IMR-90 (cell line): Measurements from ENCODE around the gene GMNN. TPM values are rescaled to one million over a fixed set of nuclear protein-coding genes. Genes with fewer than 3 reads are reported as not detected.

ENCODE experiments used
- ATAC-seq: fragments of 200-7000 bp; cut with Tn5 transposase; 2 replicates; pipeline ENCODE4 v1.9.1; 2020; ENCODE audit warnings: low read depth, mild to moderate bottlenecking, moderate library complexity
- BruUV-seq: library from RNA; stranded (reverse); fragments of 400-500 nt; replicated peaks from 2 replicates; lab custom pipeline; 2021; lab: Mats Ljungman, UMichigan
- CTCF ChIA-PET: fragments of 300-600 bp; formaldehyde crosslinking; extraction: SDS; loops from one replicate; lab custom pipeline; 2021; ENCODE audit warnings: antibody characterized with exemption; lab: Yijun Ruan, JAX
- POLR2A ChIA-PET: fragments of 300-600 bp; sonication (Branson Sonifier 250); formaldehyde crosslinking; loops from one replicate; lab custom pipeline; 2022; ENCODE audit warnings: antibody characterized with exemption; ENCODE audit not compliant: unreplicated experiment; lab: Charles Lee
- DNase-seq: peaks from one replicate; pipeline ENCODE4 v3.0.0; 2013
- H2AFZ ChIP-seq: replicated peaks from 2 replicates; pipeline ENCODE3; 2013; ENCODE audit warnings: low read length, mild to moderate bottlenecking; ENCODE audit not compliant: poor library complexity
- H2AK5ac ChIP-seq: 2 replicates; pipeline ENCODE4 v1.6.1; 2013; ENCODE audit warnings: low read depth, low read length, inconsistent platforms
- H2AK9ac ChIP-seq: replicated peaks from 2 replicates; pipeline ENCODE3; 2013; ENCODE audit warnings: mild to moderate bottlenecking, low read depth, low read length, moderate library complexity; ENCODE audit not compliant: poor library complexity
- H2BK120ac ChIP-seq: 2 replicates; pipeline ENCODE4 v1.6.1; 2013; ENCODE audit warnings: low read depth, low read length, inconsistent platforms
- H2BK15ac ChIP-seq: 3 replicates; pipeline ENCODE4 v1.6.1; 2013; ENCODE audit warnings: low read depth, low read length, inconsistent platforms
- H2BK20ac ChIP-seq: 2 replicates; pipeline ENCODE4 v1.6.1; 2013; ENCODE audit warnings: low read depth, mild to moderate bottlenecking, inconsistent platforms, low read length, moderate library complexity
- H2BK5ac ChIP-seq: 2 replicates; pipeline ENCODE4 v1.6.1; 2013; ENCODE audit warnings: mild to moderate bottlenecking, low read depth, low read length, inconsistent platforms; ENCODE audit not compliant: poor library complexity, severe bottlenecking
- H3K14ac ChIP-seq: replicated peaks from 2 replicates; pipeline ENCODE4 v1.6.1; 2013; ENCODE audit warnings: low read depth, low read length, inconsistent platforms
- H3K18ac ChIP-seq: 2 replicates; pipeline ENCODE4 v1.6.1; 2013; ENCODE audit warnings: low read depth, low read length, control low read depth
- H3K23ac ChIP-seq: 2 replicates; pipeline ENCODE4 v1.6.1; 2013; ENCODE audit warnings: low read depth, low read length, inconsistent platforms
- H3K27ac ChIP-seq: 2 replicates; pipeline ENCODE4 v1.5.1; 2013; ENCODE audit warnings: mild to moderate bottlenecking, control low read depth, low read length; ENCODE audit not compliant: insufficient read depth
- H3K27me3 ChIP-seq: 2 replicates; pipeline ENCODE4 v1.6.1; 2013; ENCODE audit warnings: low read length; ENCODE audit not compliant: control insufficient read depth, insufficient read depth
- H3K36me3 ChIP-seq: 2 replicates; pipeline ENCODE4 v1.6.1; 2013; ENCODE audit warnings: low read length, mixed read lengths; ENCODE audit not compliant: control insufficient read depth, insufficient read depth
- H3K4ac ChIP-seq: 2 replicates; pipeline ENCODE4 v1.6.1; 2013; ENCODE audit warnings: low read depth, low read length, inconsistent platforms
- H3K4me1 ChIP-seq: 2 replicates; pipeline ENCODE4 v1.6.1; 2013; ENCODE audit warnings: low read length, mixed read lengths; ENCODE audit not compliant: control insufficient read depth, insufficient read depth
- H3K4me2 ChIP-seq: 2 replicates; pipeline ENCODE4 v1.6.1; 2013; ENCODE audit warnings: low read depth, mild to moderate bottlenecking, control low read depth, low read length, moderate library complexity
- H3K4me3 ChIP-seq: 2 replicates; pipeline ENCODE4 v1.5.1; 2013; ENCODE audit warnings: low read depth, mild to moderate bottlenecking, control low read depth, low read length, moderate library complexity; ENCODE audit not compliant: insufficient read depth
- H3K56ac ChIP-seq: 2 replicates; pipeline ENCODE4 v1.6.1; 2013; ENCODE audit warnings: low read length, inconsistent platforms; ENCODE audit not compliant: insufficient read depth; ENCODE audit errors: extremely low read depth
- H3K79me1 ChIP-seq, 2 experiments: 2 replicates each; pipeline ENCODE4 v1.6.1; 2013; ENCODE audit warnings: low read length in 2 of 2, inconsistent platforms in 1 of 2, low read depth in 1 of 2
- H3K9ac ChIP-seq: 2 replicates; pipeline ENCODE4 v1.6.1; 2013; ENCODE audit warnings: low read depth, low read length, control low read depth
- H3K9me1 ChIP-seq: 2 replicates; pipeline ENCODE4 v1.6.1; 2013; ENCODE audit warnings: low read length, inconsistent platforms; ENCODE audit not compliant: insufficient read depth
- H3K9me3 ChIP-seq: 2 replicates; pipeline ENCODE4 v1.6.1; 2013; ENCODE audit warnings: low read length; ENCODE audit not compliant: control insufficient read depth, insufficient read depth
- H4K20me1 ChIP-seq: 2 replicates; pipeline ENCODE4 v1.6.1; 2013; ENCODE audit warnings: low read length, inconsistent platforms; ENCODE audit not compliant: insufficient read depth
- H4K5ac ChIP-seq: 2 replicates; pipeline ENCODE4 v1.6.1; 2013; ENCODE audit warnings: mild to moderate bottlenecking, low read depth, low read length, control low read depth
- H4K8ac ChIP-seq, 2 experiments: 2 replicates each; pipeline ENCODE4 v1.6.1; 2013; ENCODE audit warnings: low read depth in 2 of 2, low read length in 2 of 2, control low read depth in 1 of 2, inconsistent platforms in 1 of 2
- H4K91ac ChIP-seq: 2 replicates; pipeline ENCODE4 v1.6.1; 2013; ENCODE audit warnings: low read depth, low read length, inconsistent platforms; ENCODE audit not compliant: insufficient read depth
- BHLHE40 ChIP-seq: fragments of 150-350 bp; IDR thresholded peaks from 2 replicates; pipeline ENCODE4 v1.6.1; 2016; ENCODE audit warnings: mild to moderate bottlenecking, low read depth, low read length
- CEBPB ChIP-seq: IDR thresholded peaks from 2 replicates; pipeline ENCODE4 v1.6.1; 2012; ENCODE audit warnings: low read depth, low read length, improper control_type of control experiment
- CHD1 ChIP-seq: IDR thresholded peaks from 2 replicates; pipeline ENCODE4 v1.6.1; 2012; ENCODE audit warnings: low read depth, low read length, improper control_type of control experiment
- ELK1 ChIP-seq: fragments of 150-350 bp; IDR thresholded peaks from 2 replicates; pipeline ENCODE4 v1.6.1; 2016; ENCODE audit warnings: low read depth, mild to moderate bottlenecking, low read length, moderate library complexity, borderline replicate concordance
- FOS ChIP-seq: fragments of 150-350 bp; IDR thresholded peaks from 2 replicates; pipeline ENCODE4 v1.6.1; 2016; ENCODE audit warnings: low read depth, low read length
- MAFK ChIP-seq: IDR thresholded peaks from 2 replicates; pipeline ENCODE4 v1.6.1; 2012; ENCODE audit warnings: low read depth, low read length, improper control_type of control experiment
- MAZ ChIP-seq: IDR thresholded peaks from 2 replicates; pipeline ENCODE4 v1.6.1; 2012; ENCODE audit warnings: low read depth, mild to moderate bottlenecking, low read length, improper control_type of control experiment, moderate library complexity, borderline replicate concordance
- MXI1 ChIP-seq: IDR thresholded peaks from 2 replicates; pipeline ENCODE4 v1.6.1; 2012; ENCODE audit warnings: low read depth, mild to moderate bottlenecking, low read length, moderate library complexity, borderline replicate concordance
- NFE2L2 ChIP-seq: fragments of 150-350 bp; IDR thresholded peaks from 2 replicates; pipeline ENCODE4 v1.6.1; 2016; ENCODE audit warnings: low read depth, mild to moderate bottlenecking, low read length
- POLR2A ChIP-seq: IDR thresholded peaks from 2 replicates; pipeline ENCODE4 v1.6.1; 2012; ENCODE audit warnings: mild to moderate bottlenecking, low read depth, low read length
- RAD21 ChIP-seq: IDR thresholded peaks from 2 replicates; pipeline ENCODE4 v1.6.1; 2012; ENCODE audit warnings: low read length, improper control_type of control experiment
- RCOR1 ChIP-seq: IDR thresholded peaks from 2 replicates; pipeline ENCODE4 v1.6.1; 2012; ENCODE audit warnings: mild to moderate bottlenecking, low read length, improper control_type of control experiment; ENCODE audit not compliant: insufficient replicate concordance
- RFX5 ChIP-seq: IDR thresholded peaks from 2 replicates; pipeline ENCODE4 v1.8.0; 2012; ENCODE audit warnings: low read depth, mild to moderate bottlenecking, low read length, moderate library complexity
- SMC3 ChIP-seq: fragments of 150-350 bp; IDR thresholded peaks from 2 replicates; pipeline ENCODE4 v1.6.1; 2016; ENCODE audit warnings: low read depth, mild to moderate bottlenecking, antibody characterized with exemption, low read length, moderate library complexity
- WGBS, 2 experiments: methylation state at CpG; one replicate each; pipeline versions ENCODE4 v1.1.5 to v1.1.7; 2013; ENCODE audit warnings: missing lambda C conversion rate in 2 of 2; ENCODE audit not compliant: insufficient read length in 1 of 2; ENCODE audit errors: extremely low coverage in 2 of 2; 5-methylcytosine and 5-hydroxymethylcytosine counted together
- dilution Hi-C: fragments of 300-500 bp; cut with HindIII; formaldehyde crosslinking; loops from one replicate; pipeline ENCODE4 v1.14.3; 2018; ENCODE audit warnings: low sequenced_read_pairs; ENCODE audit not compliant: unreplicated experiment
- in situ Hi-C: fragments of 300-500 bp; cut with MboI; formaldehyde crosslinking; loops from 3 replicates; pipeline ENCODE4 v1.14.3; 2019; ENCODE audit warnings: low sequenced_read_pairs, inconsistent platforms, mixed read lengths
- intact Hi-C: fragments of 100-400 bp; cut with micrococcal nuclease; formaldehyde crosslinking; loops from 2 replicates; pipeline ENCODE4 v1.10.0; 2022
- polyA plus RNA-seq, 3 experiments: library from polyadenylated mRNA; depleted of rRNA; stranded (reverse); fragments of >200 nt; gene quantifications; 2 replicates each; pipeline ENCODE4 v1.2.3, GENCODE V29; 2012; ENCODE audit warnings: low replicate concordance in 1 of 3
- total RNA-seq: library from RNA; depleted of rRNA; stranded (reverse); fragments of >200 nt; gene quantifications from 2 replicates; pipeline ENCODE4 v1.2.3, GENCODE V29; 2012
- TF ChIP-seq, protein P1 (sequence below): fragments of 150-350 bp; IDR thresholded peaks from 2 replicates; pipeline ENCODE4 v1.6.1; 2017; ENCODE audit warnings: mild to moderate bottlenecking, antibody characterized with exemption, low read length, low read depth

Gene GMNN
- total and polyA plus RNA-seq, 2 of the 4 experiments (the other 2 are of a cell fraction): 19.7 to 22.2 TPM

DNA sequence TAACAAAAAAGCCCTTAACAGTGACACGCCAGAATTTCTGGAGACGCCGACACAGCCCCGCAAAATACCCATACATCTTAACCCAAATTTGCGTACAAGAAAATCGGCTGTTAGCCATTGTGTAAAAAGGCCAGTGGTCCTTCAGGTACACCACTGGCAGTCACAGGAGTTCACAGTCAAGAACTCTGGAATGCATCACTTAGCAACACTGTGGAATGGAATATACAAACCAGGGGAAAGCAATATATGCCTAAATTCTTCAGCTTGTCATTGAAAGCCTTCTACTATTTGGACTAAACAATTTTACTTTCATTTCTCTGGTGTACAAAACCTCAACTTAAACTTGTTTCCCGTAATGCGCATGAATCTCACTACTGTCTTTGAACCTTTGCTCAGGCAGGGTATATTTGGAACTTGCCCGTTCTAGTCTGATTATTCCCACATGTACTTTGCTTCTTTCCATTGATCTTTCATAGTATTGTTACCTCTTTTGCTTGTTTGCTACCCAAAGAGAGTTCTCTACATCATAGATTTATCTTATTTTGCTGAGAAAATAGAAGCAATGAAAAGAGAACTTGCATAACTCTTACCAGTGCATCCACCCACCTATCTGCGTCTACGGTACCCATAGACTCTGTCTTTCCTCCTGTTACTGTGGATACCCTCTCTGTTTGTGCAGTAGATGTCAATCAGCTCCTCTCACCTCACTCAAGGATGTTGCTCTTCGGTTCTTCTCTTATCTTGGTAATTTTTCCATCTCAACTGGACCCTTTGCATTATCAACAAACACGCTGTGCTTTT, 24.2 kb downstream of the GMNN start, which contains the start of gene ARMH2:
Gene ARMH2, minus strand, starts transcription at position 178 of the 801 bp plus-strand sequence. Its CDS starts 60 bp downstream, at position 118.
- peak within 1 kb of the TSS; percentile 51; the same call in 1 of the 2 replicates for H3K4me2 ChIP-seq
- no peak within 1 kb of the TSS for H2AK5ac ChIP-seq
- no peak within 1 kb of the TSS for H4K91ac ChIP-seq
- no peak within 1 kb of the TSS for H2AFZ ChIP-seq
- intact Hi-C loops (loop anchor here (5.0 kb wide), 1 partner anchor 33 kb away; no protein-coding TSS in a partner anchor), in situ Hi-C loops (no loop called here), dilution Hi-C loops (no loop called here)
- H2BK120ac ChIP-seq: no peak within 1 kb of the TSS
- DNase-seq (peak; percentile 45), ATAC-seq (peak; percentile 62)
- no peak within 1 kb of the TSS for H2BK20ac ChIP-seq
- H3K27me3 ChIP-seq: no peaks in the 10 kb centered on the region
- 68% methylated on average over 4 of the region's 13 CpGs; no CpG with 5 or more reads in 1 of the 2 experiments for WGBS, 2 experiments
- H3K9me1 ChIP-seq: no peaks in the 10 kb centered on the region
- no peak within 1 kb of the TSS for H3K27ac ChIP-seq
- H2AK9ac ChIP-seq: no peak within 1 kb of the TSS
- no TSS peak for BruUV-seq
- H4K5ac ChIP-seq: no peak within 1 kb of the TSS; the same call in 1 of the 2 replicates
- H3K18ac ChIP-seq: no peak within 1 kb of the TSS
- no peak within 1 kb of the TSS for H2BK5ac ChIP-seq
- CTCF ChIA-PET: no interaction called here
- no peaks in the 10 kb centered on the region for H3K9me3 ChIP-seq
- H2BK15ac ChIP-seq: no peak within 1 kb of the TSS
- no peak within 1 kb of the TSS for H3K56ac ChIP-seq
- H4K8ac ChIP-seq: no peak within 1 kb of the TSS
- H3K4me3 ChIP-seq: no peak within 1 kb of the TSS
- POLR2A ChIA-PET: no interaction called here
- no peaks in the 10 kb centered on the region for H4K20me1 ChIP-seq
- no peak within 1 kb of the TSS for H3K9ac ChIP-seq
- no peaks in the 10 kb centered on the region for H3K79me1 ChIP-seq
- H3K14ac ChIP-seq: no peak within 1 kb of the TSS; the same call in 1 of the 2 replicates
- H3K4ac ChIP-seq: no peak within 1 kb of the TSS
- H3K4me1 ChIP-seq: peaks cover 10% of the 10 kb centered on the region
- H3K23ac ChIP-seq: no peak within 1 kb of the TSS
- H3K36me3 ChIP-seq: no peaks in the 10 kb centered on the region
- TF ChIP-seq SMC3: no peak
- no peak for TF ChIP-seq RCOR1
- no peak for TF ChIP-seq MXI1
- no peak for TF ChIP-seq CHD1
- TF ChIP-seq, protein P1, sequence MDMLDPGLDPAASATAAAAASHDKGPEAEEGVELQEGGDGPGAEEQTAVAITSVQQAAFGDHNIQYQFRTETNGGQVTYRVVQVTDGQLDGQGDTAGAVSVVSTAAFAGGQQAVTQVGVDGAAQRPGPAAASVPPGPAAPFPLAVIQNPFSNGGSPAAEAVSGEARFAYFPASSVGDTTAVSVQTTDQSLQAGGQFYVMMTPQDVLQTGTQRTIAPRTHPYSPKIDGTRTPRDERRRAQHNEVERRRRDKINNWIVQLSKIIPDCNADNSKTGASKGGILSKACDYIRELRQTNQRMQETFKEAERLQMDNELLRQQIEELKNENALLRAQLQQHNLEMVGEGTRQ: no peak
- no peak for TF ChIP-seq RFX5
- TF ChIP-seq NFE2L2: no peak
- no peak for TF ChIP-seq MAZ
- no peak for TF ChIP-seq MAFK
- TF ChIP-seq FOS: no peak
- no peak for TF ChIP-seq CEBPB
- no peak for TF ChIP-seq BHLHE40
- no peak for TF ChIP-seq POLR2A
- TF ChIP-seq ELK1: no peak
- TF ChIP-seq RAD21: no peak
